HCT116 (cell line): ENCODE measurements around the gene SPEM3.

Source experiments
- EZH2 ChIP-seq: fragments of 200-600 bp; sonication (generic); IDR thresholded peaks from 2 replicates; pipeline ENCODE4 v1.6.1; 2017; ENCODE audit warnings: antibody characterized with exemption, mixed run types
- JUND ChIP-seq: IDR thresholded peaks from 2 replicates; pipeline ENCODE4 v1.6.1; 2012
- POLR2A ChIP-seq: IDR thresholded peaks from 2 replicates; pipeline ENCODE4 v1.7.0; 2011; ENCODE audit warnings: borderline replicate concordance; ENCODE audit not compliant: insufficient read depth, insufficient read length; ENCODE audit errors: extremely low read depth
- POLR2AphosphoS5 ChIP-seq: IDR thresholded peaks from 2 replicates; pipeline ENCODE4 v1.6.1; 2011; ENCODE audit warnings: mild to moderate bottlenecking, low read depth, low read length, moderate library complexity
- SIN3A ChIP-seq: IDR thresholded peaks from 2 replicates; pipeline ENCODE4 v1.6.1; 2012; ENCODE audit warnings: low read depth
- ZFX ChIP-seq: fragments of 450-650 bp; IDR thresholded peaks from 2 replicates; pipeline ENCODE4 v1.6.1; 2017
- ZNF274 ChIP-seq: fragments of 200-500 bp; sonication (Bioruptor generic); IDR thresholded peaks from 2 replicates; pipeline ENCODE4 v1.6.1; 2014; ENCODE audit warnings: mild to moderate bottlenecking, low read depth, low read length, inconsistent platforms
- TF ChIP-seq, protein P1 (sequence below), 3 experiments: fragments of 200-600 bp in 1 of 3; sonication (generic) in 1 of 3; IDR thresholded peaks in 2 of 3; conservative IDR thresholded peaks in 1 of 3; 2 replicates each; pipeline ENCODE4 v1.5.1; 2012 to 2017; ENCODE audit warnings: low read depth in 2 of 3, low read length in 2 of 3, antibody characterized with exemption in 1 of 3, borderline replicate concordance in 1 of 3, control low read depth in 1 of 3, mild to moderate bottlenecking in 1 of 3, mixed read lengths in 1 of 3, mixed run types in 1 of 3, moderate library complexity in 1 of 3; ENCODE audit not compliant: insufficient read depth in 1 of 3
- TF ChIP-seq, protein P2 (sequence below): IDR thresholded peaks from 2 replicates; pipeline ENCODE4 v1.6.1; 2012; ENCODE audit warnings: low read depth

GRCh38 chr17:7432296-7432695 lies 3.6 kb downstream of the SPEM3 start:
- TF ChIP-seq EZH2 (no peak), POLR2AphosphoS5 (no peak), SIN3A (no peak), POLR2A (no peak), ZFX (no peak), JUND (no peak), ZNF274 (no peak)
- TF ChIP-seq, protein P1, sequence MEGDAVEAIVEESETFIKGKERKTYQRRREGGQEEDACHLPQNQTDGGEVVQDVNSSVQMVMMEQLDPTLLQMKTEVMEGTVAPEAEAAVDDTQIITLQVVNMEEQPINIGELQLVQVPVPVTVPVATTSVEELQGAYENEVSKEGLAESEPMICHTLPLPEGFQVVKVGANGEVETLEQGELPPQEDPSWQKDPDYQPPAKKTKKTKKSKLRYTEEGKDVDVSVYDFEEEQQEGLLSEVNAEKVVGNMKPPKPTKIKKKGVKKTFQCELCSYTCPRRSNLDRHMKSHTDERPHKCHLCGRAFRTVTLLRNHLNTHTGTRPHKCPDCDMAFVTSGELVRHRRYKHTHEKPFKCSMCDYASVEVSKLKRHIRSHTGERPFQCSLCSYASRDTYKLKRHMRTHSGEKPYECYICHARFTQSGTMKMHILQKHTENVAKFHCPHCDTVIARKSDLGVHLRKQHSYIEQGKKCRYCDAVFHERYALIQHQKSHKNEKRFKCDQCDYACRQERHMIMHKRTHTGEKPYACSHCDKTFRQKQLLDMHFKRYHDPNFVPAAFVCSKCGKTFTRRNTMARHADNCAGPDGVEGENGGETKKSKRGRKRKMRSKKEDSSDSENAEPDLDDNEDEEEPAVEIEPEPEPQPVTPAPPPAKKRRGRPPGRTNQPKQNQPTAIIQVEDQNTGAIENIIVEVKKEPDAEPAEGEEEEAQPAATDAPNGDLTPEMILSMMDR (IDR thresholded peaks at IDR 0.05 in 2 of 3, conservative IDR thresholded peaks at IDR 0.05 in 1 of 3; ENCODE audit: borderline replicate concordance in 1 of 3, insufficient read depth in 1 of 3, low read depth in 2 of 3, low read length in 2 of 3), result no peak
- TF ChIP-seq, protein P2, sequence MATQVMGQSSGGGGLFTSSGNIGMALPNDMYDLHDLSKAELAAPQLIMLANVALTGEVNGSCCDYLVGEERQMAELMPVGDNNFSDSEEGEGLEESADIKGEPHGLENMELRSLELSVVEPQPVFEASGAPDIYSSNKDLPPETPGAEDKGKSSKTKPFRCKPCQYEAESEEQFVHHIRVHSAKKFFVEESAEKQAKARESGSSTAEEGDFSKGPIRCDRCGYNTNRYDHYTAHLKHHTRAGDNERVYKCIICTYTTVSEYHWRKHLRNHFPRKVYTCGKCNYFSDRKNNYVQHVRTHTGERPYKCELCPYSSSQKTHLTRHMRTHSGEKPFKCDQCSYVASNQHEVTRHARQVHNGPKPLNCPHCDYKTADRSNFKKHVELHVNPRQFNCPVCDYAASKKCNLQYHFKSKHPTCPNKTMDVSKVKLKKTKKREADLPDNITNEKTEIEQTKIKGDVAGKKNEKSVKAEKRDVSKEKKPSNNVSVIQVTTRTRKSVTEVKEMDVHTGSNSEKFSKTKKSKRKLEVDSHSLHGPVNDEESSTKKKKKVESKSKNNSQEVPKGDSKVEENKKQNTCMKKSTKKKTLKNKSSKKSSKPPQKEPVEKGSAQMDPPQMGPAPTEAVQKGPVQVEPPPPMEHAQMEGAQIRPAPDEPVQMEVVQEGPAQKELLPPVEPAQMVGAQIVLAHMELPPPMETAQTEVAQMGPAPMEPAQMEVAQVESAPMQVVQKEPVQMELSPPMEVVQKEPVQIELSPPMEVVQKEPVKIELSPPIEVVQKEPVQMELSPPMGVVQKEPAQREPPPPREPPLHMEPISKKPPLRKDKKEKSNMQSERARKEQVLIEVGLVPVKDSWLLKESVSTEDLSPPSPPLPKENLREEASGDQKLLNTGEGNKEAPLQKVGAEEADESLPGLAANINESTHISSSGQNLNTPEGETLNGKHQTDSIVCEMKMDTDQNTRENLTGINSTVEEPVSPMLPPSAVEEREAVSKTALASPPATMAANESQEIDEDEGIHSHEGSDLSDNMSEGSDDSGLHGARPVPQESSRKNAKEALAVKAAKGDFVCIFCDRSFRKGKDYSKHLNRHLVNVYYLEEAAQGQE, result no peak
